HEK293 (cell line): Measurements from ENCODE around the gene ARL8B.

Experiments
- CTCF ChIA-PET: fragments of 350-600 bp; formaldehyde crosslinking; extraction: SDS; loops from one replicate; lab custom pipeline; 2021; ENCODE audit warnings: antibody characterized with exemption; lab: Yijun Ruan, JAX
- POLR2A ChIA-PET: fragments of 300-600 bp; formaldehyde crosslinking; extraction: SDS; loops from one replicate; lab custom pipeline; 2020; ENCODE audit warnings: antibody characterized with exemption, inconsistent platforms; lab: Yijun Ruan, JAX
- H3K27ac ChIP-seq: fragments of 200-500 bp; sonication (Bioruptor generic); 2 replicates; pipeline ENCODE4 v1.5.1; 2014; ENCODE audit warnings: low read depth, low read length, control low read depth, inconsistent platforms; ENCODE audit errors: extremely low read depth
- H3K36me3 ChIP-seq, 2 experiments: fragments of 200-500 bp in 1 of 2; sonication (Bioruptor generic) in 1 of 2; 1 replicate in 1 of 2; 2 replicates in 1 of 2; pipeline ENCODE4 v1.5.1; 2014 to 2017; ENCODE audit warnings: inconsistent platforms in 2 of 2, low read length in 2 of 2; ENCODE audit not compliant: control insufficient read depth in 2 of 2, insufficient read depth in 1 of 2
- H3K4me1 ChIP-seq: fragments of 200-500 bp; sonication (Bioruptor generic); 2 replicates; pipeline ENCODE4 v1.5.1; 2014; ENCODE audit warnings: mild to moderate bottlenecking, low read length, inconsistent platforms; ENCODE audit not compliant: control insufficient read depth, insufficient read depth
- H3K4me3 ChIP-seq: 2 replicates; pipeline ENCODE4 v1.5.1; 2011; ENCODE audit warnings: low read depth, mild to moderate bottlenecking, control low read depth, low read length, moderate library complexity
- H3K9me3 ChIP-seq: fragments of 200-500 bp; sonication (Bioruptor generic); 2 replicates; pipeline ENCODE4 v1.5.1; 2014; ENCODE audit warnings: low read depth, low read length, inconsistent platforms; ENCODE audit not compliant: control insufficient read depth, insufficient read depth
- EGR2 ChIP-seq: fragments of 450-650 bp; formaldehyde crosslinking; IDR thresholded peaks from 2 replicates; pipeline ENCODE4 v1.5.1; 2016; ENCODE audit warnings: low read depth, missing biosample characterization, missing genetic modification characterization
- KLF9 ChIP-seq: fragments of 450-650 bp; formaldehyde crosslinking; IDR thresholded peaks from 2 replicates; pipeline ENCODE4 v1.5.1; 2016; ENCODE audit warnings: missing biosample characterization, missing genetic modification characterization, low read depth
- OSR2 ChIP-seq: fragments of 450-650 bp; formaldehyde crosslinking; IDR thresholded peaks from 2 replicates; pipeline ENCODE4 v1.5.1; 2016; ENCODE audit warnings: missing biosample characterization, missing genetic modification characterization
- SETDB1 ChIP-seq: IDR thresholded peaks from one replicate; pipeline ENCODE4 v1.6.1; 2017; ENCODE audit warnings: mild to moderate bottlenecking, low read length, moderate library complexity, mixed read lengths; ENCODE audit not compliant: insufficient read length
- SP7 ChIP-seq: fragments of 450-650 bp; formaldehyde crosslinking; IDR thresholded peaks from 2 replicates; pipeline ENCODE4 v1.5.1; 2016; ENCODE audit warnings: missing biosample characterization, missing genetic modification characterization
- TCF7L2 ChIP-seq: IDR thresholded peaks from 2 replicates; pipeline ENCODE4 v1.6.1; 2011; ENCODE audit warnings: low read depth, mild to moderate bottlenecking, inconsistent platforms, low read length, moderate library complexity, borderline replicate concordance
- ZBTB21 ChIP-seq: fragments of 450-650 bp; formaldehyde crosslinking; IDR thresholded peaks from 2 replicates; pipeline ENCODE4 v1.5.1; 2017; ENCODE audit warnings: missing biosample characterization, missing genetic modification characterization
- ZNF19 ChIP-seq: fragments of 450-650 bp; formaldehyde crosslinking; IDR thresholded peaks from 2 replicates; pipeline ENCODE4; 2016; ENCODE audit warnings: missing biosample characterization, missing genetic modification characterization, low read depth
- ZNF221 ChIP-seq: fragments of 450-650 bp; formaldehyde crosslinking; IDR thresholded peaks from 2 replicates; pipeline ENCODE4 v1.5.1; 2017; ENCODE audit warnings: missing biosample characterization, missing genetic modification characterization, borderline replicate concordance
- ZNF266 ChIP-seq: fragments of 450-650 bp; formaldehyde crosslinking; IDR thresholded peaks from 2 replicates; pipeline ENCODE4 v1.5.1; 2016; ENCODE audit warnings: missing biosample characterization, missing genetic modification characterization, low read depth
- ZNF324 ChIP-seq: fragments of 450-650 bp; formaldehyde crosslinking; IDR thresholded peaks from 2 replicates; pipeline ENCODE4 v1.5.1; 2016; ENCODE audit warnings: missing biosample characterization, missing genetic modification characterization
- ZNF341 ChIP-seq: fragments of 450-650 bp; formaldehyde crosslinking; IDR thresholded peaks from 2 replicates; pipeline ENCODE4; 2016; ENCODE audit warnings: low read depth, missing biosample characterization, missing genetic modification characterization
- ZNF350 ChIP-seq: fragments of 450-650 bp; formaldehyde crosslinking; IDR thresholded peaks from 2 replicates; pipeline ENCODE4 v1.5.0; 2017; ENCODE audit warnings: missing biosample characterization, mild to moderate bottlenecking, missing genetic modification characterization
- ZNF366 ChIP-seq: fragments of 450-650 bp; formaldehyde crosslinking; conservative IDR thresholded peaks from 2 replicates; pipeline ENCODE4 v1.5.1; 2016; ENCODE audit warnings: missing biosample characterization, missing genetic modification characterization
- ZNF37A ChIP-seq: fragments of 450-650 bp; IDR thresholded peaks from 2 replicates; pipeline ENCODE4 v1.5.1; 2018; ENCODE audit warnings: missing biosample characterization, missing genetic modification characterization
- ZNF391 ChIP-seq: fragments of 450-650 bp; formaldehyde crosslinking; IDR thresholded peaks from 2 replicates; pipeline ENCODE4 v1.5.1; 2016; ENCODE audit warnings: low read depth, missing biosample characterization, missing genetic modification characterization, borderline replicate concordance
- ZNF501 ChIP-seq: fragments of 450-650 bp; formaldehyde crosslinking; IDR thresholded peaks from 2 replicates; pipeline ENCODE4 v1.5.1; 2016; ENCODE audit warnings: missing biosample characterization, missing genetic modification characterization
- ZNF561 ChIP-seq: fragments of 450-650 bp; IDR thresholded peaks from 2 replicates; pipeline ENCODE4 v1.5.1; 2018; ENCODE audit warnings: missing biosample characterization, missing genetic modification characterization, borderline replicate concordance
- ZNF776 ChIP-seq: fragments of 450-650 bp; formaldehyde crosslinking; IDR thresholded peaks from 2 replicates; pipeline ENCODE4 v1.5.0; 2017; ENCODE audit warnings: missing biosample characterization, missing genetic modification characterization, borderline replicate concordance
- ZNF837 ChIP-seq: fragments of 450-650 bp; formaldehyde crosslinking; IDR thresholded peaks from 2 replicates; pipeline ENCODE4 v1.5.1; 2016; ENCODE audit warnings: missing biosample characterization, missing genetic modification characterization
- ZSCAN23 ChIP-seq: fragments of 450-650 bp; formaldehyde crosslinking; IDR thresholded peaks from 2 replicates; pipeline ENCODE4 v1.5.1; 2016; ENCODE audit warnings: missing biosample characterization, missing genetic modification characterization
- TF ChIP-seq, protein P1 (sequence below): fragments of 450-650 bp; formaldehyde crosslinking; IDR thresholded peaks from 2 replicates; pipeline ENCODE4 v1.5.1; 2017; ENCODE audit warnings: missing biosample characterization, missing genetic modification characterization
- TF ChIP-seq, protein P2 (sequence below): fragments of 450-650 bp; formaldehyde crosslinking; IDR thresholded peaks from 2 replicates; pipeline ENCODE4 v1.5.1; 2016; ENCODE audit warnings: missing biosample characterization, missing genetic modification characterization
- TF ChIP-seq, protein P3 (sequence below): fragments of 450-650 bp; formaldehyde crosslinking; IDR thresholded peaks from 2 replicates; pipeline ENCODE4 v1.5.1; 2017; ENCODE audit warnings: missing biosample characterization, missing genetic modification characterization
- TF ChIP-seq, protein P4 (sequence below): fragments of 450-650 bp; formaldehyde crosslinking; IDR thresholded peaks from 2 replicates; pipeline ENCODE4 v1.5.1; 2016; ENCODE audit warnings: missing biosample characterization, missing genetic modification characterization
- TF ChIP-seq, protein P5 (sequence below): fragments of 450-650 bp; formaldehyde crosslinking; IDR thresholded peaks from 2 replicates; pipeline ENCODE4 v1.5.1; 2016; ENCODE audit warnings: missing biosample characterization, missing genetic modification characterization
- TF ChIP-seq, protein P6 (sequence below): fragments of 450-650 bp; formaldehyde crosslinking; IDR thresholded peaks from 2 replicates; pipeline ENCODE4 v1.5.1; 2016; ENCODE audit warnings: missing biosample characterization, missing genetic modification characterization

Gene ARL8B

DNA sequence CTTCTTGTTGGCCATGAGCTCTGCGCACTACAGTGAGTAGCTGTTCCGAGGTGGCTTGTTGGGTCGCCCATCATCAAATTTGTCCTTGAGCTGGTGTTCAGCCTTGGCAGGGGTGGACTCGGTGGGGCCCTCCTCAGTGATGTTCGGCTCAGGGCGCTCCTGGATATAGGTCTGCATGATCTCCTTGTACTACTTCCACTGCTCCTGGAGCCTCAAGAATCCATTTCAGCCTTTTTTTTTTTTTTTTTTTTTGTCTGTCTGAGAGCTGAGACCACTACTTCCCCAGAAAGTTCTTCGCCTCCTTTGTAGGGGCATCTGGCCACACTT, 39.3 kb upstream of the ARL8B start:
- CTCF ChIA-PET, result interaction anchor here (0.7 kb wide), 1 partner anchor 189 kb away, joined by 4 read pairs; no protein-coding TSS in a partner anchor
- Histone ChIP-seq H3K4me1 (no peaks in the 10 kb centered on the region), H3K36me3 (no peaks in the 10 kb centered on the region)
- TF ChIP-seq ZNF37A (tag by site-specific recombination), result no peak
- no peak for TF ChIP-seq ZNF341 (tag by site-specific recombination)
- TF ChIP-seq ZNF366 (tag by site-specific recombination), result no peak
- TF ChIP-seq ZNF221 (tag by site-specific recombination), result no peak
- TF ChIP-seq SP7 (tag by site-specific recombination), result no peak
- TF ChIP-seq, protein P1, sequence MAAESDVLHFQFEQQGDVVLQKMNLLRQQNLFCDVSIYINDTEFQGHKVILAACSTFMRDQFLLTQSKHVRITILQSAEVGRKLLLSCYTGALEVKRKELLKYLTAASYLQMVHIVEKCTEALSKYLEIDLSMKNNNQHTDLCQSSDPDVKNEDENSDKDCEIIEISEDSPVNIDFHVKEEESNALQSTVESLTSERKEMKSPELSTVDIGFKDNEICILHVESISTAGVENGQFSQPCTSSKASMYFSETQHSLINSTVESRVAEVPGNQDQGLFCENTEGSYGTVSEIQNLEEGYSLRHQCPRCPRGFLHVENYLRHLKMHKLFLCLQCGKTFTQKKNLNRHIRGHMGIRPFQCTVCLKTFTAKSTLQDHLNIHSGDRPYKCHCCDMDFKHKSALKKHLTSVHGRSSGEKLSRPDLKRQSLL (tag by site-specific recombination), result no peak
- TF ChIP-seq EGR2, result no peak
- TF ChIP-seq ZNF19 (tag by site-specific recombination), result no peak
- TF ChIP-seq, all 188 proteins: peak for 0
- H3K9me3 ChIP-seq, result no peaks in the 10 kb centered on the region
- no peak overlapping the region for H3K27ac ChIP-seq
- POLR2A ChIA-PET, result no interaction called here
- H3K4me3 ChIP-seq, result no peak overlapping the region

DNA sequence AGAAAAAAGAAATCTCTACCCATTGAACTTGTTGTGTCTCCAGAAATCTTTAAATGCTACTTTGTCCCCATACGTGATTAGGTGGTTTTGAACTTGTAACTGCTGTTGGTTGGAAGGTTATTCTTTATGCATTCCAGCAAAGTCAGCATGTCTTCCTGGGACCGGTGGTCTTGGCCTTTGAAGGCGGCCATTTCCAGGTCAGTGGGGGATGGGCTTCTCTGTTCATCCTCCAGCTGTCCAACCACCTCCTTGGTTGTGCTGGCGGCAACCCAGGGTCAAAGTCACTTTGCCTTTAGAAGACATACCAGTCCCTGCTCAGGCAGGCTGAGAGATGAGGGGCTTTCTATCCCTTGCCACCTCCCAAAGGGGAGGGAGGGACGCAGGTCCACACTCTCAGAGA, 37.9 kb upstream of the ARL8B start:
- Histone ChIP-seq H3K36me3 (no peaks in the 10 kb centered on the region), H3K4me3 (no peak overlapping the region)
- TF ChIP-seq SETDB1, result no peak
- TF ChIP-seq, protein P2, sequence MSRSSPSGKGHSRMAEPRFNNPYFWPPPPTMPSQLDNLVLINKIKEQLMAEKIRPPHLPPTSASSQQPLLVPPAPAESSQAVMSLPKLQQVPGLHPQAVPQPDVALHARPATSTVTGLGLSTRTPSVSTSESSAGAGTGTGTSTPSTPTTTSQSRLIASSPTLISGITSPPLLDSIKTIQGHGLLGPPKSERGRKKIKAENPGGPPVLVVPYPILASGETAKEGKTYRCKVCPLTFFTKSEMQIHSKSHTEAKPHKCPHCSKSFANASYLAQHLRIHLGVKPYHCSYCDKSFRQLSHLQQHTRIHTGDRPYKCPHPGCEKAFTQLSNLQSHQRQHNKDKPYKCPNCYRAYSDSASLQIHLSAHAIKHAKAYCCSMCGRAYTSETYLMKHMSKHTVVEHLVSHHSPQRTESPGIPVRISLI (tag by site-specific recombination), result no peak
- TF ChIP-seq ZNF561 (tag by site-specific recombination), result no peak
- no peak for TF ChIP-seq ZNF776 (tag by site-specific recombination)
- no peak for TF ChIP-seq KLF9 (tag by site-specific recombination)
- TF ChIP-seq ZNF837 (tag by site-specific recombination), result no peak
- TF ChIP-seq ZNF391 (tag by site-specific recombination), result no peak
- no peak for TF ChIP-seq ZNF266 (tag by site-specific recombination)
- TF ChIP-seq, protein P3, sequence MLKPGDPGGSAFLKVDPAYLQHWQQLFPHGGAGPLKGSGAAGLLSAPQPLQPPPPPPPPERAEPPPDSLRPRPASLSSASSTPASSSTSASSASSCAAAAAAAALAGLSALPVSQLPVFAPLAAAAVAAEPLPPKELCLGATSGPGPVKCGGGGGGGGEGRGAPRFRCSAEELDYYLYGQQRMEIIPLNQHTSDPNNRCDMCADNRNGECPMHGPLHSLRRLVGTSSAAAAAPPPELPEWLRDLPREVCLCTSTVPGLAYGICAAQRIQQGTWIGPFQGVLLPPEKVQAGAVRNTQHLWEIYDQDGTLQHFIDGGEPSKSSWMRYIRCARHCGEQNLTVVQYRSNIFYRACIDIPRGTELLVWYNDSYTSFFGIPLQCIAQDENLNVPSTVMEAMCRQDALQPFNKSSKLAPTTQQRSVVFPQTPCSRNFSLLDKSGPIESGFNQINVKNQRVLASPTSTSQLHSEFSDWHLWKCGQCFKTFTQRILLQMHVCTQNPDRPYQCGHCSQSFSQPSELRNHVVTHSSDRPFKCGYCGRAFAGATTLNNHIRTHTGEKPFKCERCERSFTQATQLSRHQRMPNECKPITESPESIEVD (tag by site-specific recombination), result no peak
- TF ChIP-seq ZNF501 (tag by site-specific recombination), result no peak
- no peak for TF ChIP-seq ZNF324 (tag by site-specific recombination)
- TF ChIP-seq TCF7L2, result no peak
- no peak for TF ChIP-seq ZBTB21 (tag by site-specific recombination)
- TF ChIP-seq, protein P4, sequence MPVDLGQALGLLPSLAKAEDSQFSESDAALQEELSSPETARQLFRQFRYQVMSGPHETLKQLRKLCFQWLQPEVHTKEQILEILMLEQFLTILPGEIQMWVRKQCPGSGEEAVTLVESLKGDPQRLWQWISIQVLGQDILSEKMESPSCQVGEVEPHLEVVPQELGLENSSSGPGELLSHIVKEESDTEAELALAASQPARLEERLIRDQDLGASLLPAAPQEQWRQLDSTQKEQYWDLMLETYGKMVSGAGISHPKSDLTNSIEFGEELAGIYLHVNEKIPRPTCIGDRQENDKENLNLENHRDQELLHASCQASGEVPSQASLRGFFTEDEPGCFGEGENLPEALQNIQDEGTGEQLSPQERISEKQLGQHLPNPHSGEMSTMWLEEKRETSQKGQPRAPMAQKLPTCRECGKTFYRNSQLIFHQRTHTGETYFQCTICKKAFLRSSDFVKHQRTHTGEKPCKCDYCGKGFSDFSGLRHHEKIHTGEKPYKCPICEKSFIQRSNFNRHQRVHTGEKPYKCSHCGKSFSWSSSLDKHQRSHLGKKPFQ (tag by site-specific recombination), result no peak
- TF ChIP-seq, protein P5, sequence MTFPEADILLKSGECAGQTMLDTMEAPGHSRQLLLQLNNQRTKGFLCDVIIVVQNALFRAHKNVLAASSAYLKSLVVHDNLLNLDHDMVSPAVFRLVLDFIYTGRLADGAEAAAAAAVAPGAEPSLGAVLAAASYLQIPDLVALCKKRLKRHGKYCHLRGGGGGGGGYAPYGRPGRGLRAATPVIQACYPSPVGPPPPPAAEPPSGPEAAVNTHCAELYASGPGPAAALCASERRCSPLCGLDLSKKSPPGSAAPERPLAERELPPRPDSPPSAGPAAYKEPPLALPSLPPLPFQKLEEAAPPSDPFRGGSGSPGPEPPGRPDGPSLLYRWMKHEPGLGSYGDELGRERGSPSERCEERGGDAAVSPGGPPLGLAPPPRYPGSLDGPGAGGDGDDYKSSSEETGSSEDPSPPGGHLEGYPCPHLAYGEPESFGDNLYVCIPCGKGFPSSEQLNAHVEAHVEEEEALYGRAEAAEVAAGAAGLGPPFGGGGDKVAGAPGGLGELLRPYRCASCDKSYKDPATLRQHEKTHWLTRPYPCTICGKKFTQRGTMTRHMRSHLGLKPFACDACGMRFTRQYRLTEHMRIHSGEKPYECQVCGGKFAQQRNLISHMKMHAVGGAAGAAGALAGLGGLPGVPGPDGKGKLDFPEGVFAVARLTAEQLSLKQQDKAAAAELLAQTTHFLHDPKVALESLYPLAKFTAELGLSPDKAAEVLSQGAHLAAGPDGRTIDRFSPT, result no peak
- TF ChIP-seq OSR2, result no peak
- TF ChIP-seq ZNF350, result no peak
- TF ChIP-seq, protein P6, sequence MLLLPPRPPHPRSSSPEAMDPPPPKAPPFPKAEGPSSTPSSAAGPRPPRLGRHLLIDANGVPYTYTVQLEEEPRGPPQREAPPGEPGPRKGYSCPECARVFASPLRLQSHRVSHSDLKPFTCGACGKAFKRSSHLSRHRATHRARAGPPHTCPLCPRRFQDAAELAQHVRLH (tag by site-specific recombination), result no peak
- no peak for TF ChIP-seq ZSCAN23 (tag by site-specific recombination)
- TF ChIP-seq, all 188 proteins: peak for 0
- H3K4me1 ChIP-seq, result no peaks in the 10 kb centered on the region
- H3K9me3 ChIP-seq, result no peaks in the 10 kb centered on the region
- CTCF ChIA-PET, result interaction anchor here (0.7 kb wide), 1 partner anchor 464 kb away, joined by 3 read pairs; no protein-coding TSS in a partner anchor
- no peak overlapping the region for H3K27ac ChIP-seq
- POLR2A ChIA-PET, result interaction anchor here (0.7 kb wide), 1 partner anchor 105 kb away, joined by 7 read pairs; no protein-coding TSS in a partner anchor
